Keratinocyte (primary cell): ENCODE data around the gene YIPF1. TPM values are rescaled to one million over a fixed set of nuclear protein-coding genes. Genes with fewer than 3 reads are reported as not detected.
A peak's percentile ranks its signal among the peaks of the same experiment; 100 is the strongest.

ENCODE experiments used
- DNase-seq: peaks from one replicate; pipeline ENCODE4 v3.0.0-alpha.2; 2011; ENCODE audit warnings: low read depth, missing footprints, low spot score
- FAIRE-seq: peaks from 2 replicates; lab custom pipeline; 2011; peaks lifted over from hg19 to GRCh38; lab: Jason Lieb, UNC
- H2AFZ ChIP-seq: 2 replicates; pipeline ENCODE4 v1.6.0; 2012; ENCODE audit warnings: low read length, control low read depth, inconsistent platforms; ENCODE audit not compliant: control insufficient read depth
- H3K27ac ChIP-seq: 2 replicates; pipeline ENCODE4 v1.5.1; 2011; ENCODE audit warnings: low read length; ENCODE audit not compliant: control insufficient read depth, insufficient read depth
- H3K27me3 ChIP-seq: 3 replicates; pipeline ENCODE4 v1.6.0; 2011; ENCODE audit warnings: low read length; ENCODE audit not compliant: control insufficient read depth, insufficient read depth; ENCODE audit errors: extremely low read depth
- H3K36me3 ChIP-seq, 2 experiments: 2 replicates in 1 of 2; 3 replicates in 1 of 2; pipeline ENCODE4 v1.5.1; 2011; ENCODE audit warnings: low read length in 2 of 2, mild to moderate bottlenecking in 1 of 2; ENCODE audit not compliant: control insufficient read depth in 2 of 2, insufficient read depth in 2 of 2; ENCODE audit errors: extremely low read depth in 1 of 2
- H3K4me1 ChIP-seq: 3 replicates; pipeline ENCODE4 v1.5.1; 2011; ENCODE audit warnings: low read length; ENCODE audit not compliant: control insufficient read depth, insufficient read depth; ENCODE audit errors: extremely low read depth
- H3K4me2 ChIP-seq: 3 replicates; pipeline ENCODE4 v1.6.0; 2011; ENCODE audit warnings: low read depth, low read length; ENCODE audit not compliant: control insufficient read depth, insufficient read depth; ENCODE audit errors: extremely low read depth
- H3K4me3 ChIP-seq, 3 experiments: fragments of 200-600 bp in 1 of 3; sonication (generic) in 1 of 3; 2 replicates in 2 of 3; 3 replicates in 1 of 3; pipeline ENCODE4 v1.5.1; 2011 to 2016; ENCODE audit warnings: low read length in 3 of 3, mild to moderate bottlenecking in 3 of 3, control low read depth in 2 of 3, inconsistent platforms in 1 of 3, low read depth in 1 of 3, mixed read lengths in 1 of 3, mixed run types in 1 of 3, moderate library complexity in 1 of 3; ENCODE audit not compliant: control insufficient read depth in 2 of 3, insufficient read depth in 2 of 3; ENCODE audit errors: extremely low read depth in 1 of 3
- H3K79me2 ChIP-seq: 2 replicates; pipeline ENCODE4 v1.6.0; 2012; ENCODE audit warnings: low read length; ENCODE audit not compliant: control insufficient read depth, insufficient read depth
- H3K9ac ChIP-seq: 3 replicates; pipeline ENCODE4 v1.6.0; 2011; ENCODE audit warnings: low read length; ENCODE audit not compliant: control insufficient read depth, insufficient read depth; ENCODE audit errors: extremely low read depth
- H3K9me1 ChIP-seq: 3 replicates; pipeline ENCODE4 v1.6.0; 2011; ENCODE audit warnings: low read length; ENCODE audit not compliant: control insufficient read depth, insufficient read depth; ENCODE audit errors: extremely low read depth
- H3K9me3 ChIP-seq: 2 replicates; pipeline ENCODE4 v1.5.1; 2012; ENCODE audit warnings: low read depth, low read length; ENCODE audit not compliant: control insufficient read depth
- H4K20me1 ChIP-seq: 3 replicates; pipeline ENCODE4 v1.6.0; 2011; ENCODE audit warnings: low read length; ENCODE audit not compliant: control insufficient read depth, insufficient read depth; ENCODE audit errors: extremely low read depth
- CTCF ChIP-seq, 3 experiments: IDR thresholded peaks in 1 of 3; conservative IDR thresholded peaks in 1 of 3; optimal IDR thresholded peaks in 1 of 3; 2 replicates in 2 of 3; 3 replicates in 1 of 3; pipeline versions ENCODE3 to v1.5.1; 2011; ENCODE audit warnings: low read length in 3 of 3, mild to moderate bottlenecking in 3 of 3, moderate library complexity in 2 of 3, control low read depth in 1 of 3, inconsistent platforms in 1 of 3; ENCODE audit not compliant: insufficient read depth in 2 of 3; ENCODE audit errors: extremely low read depth in 1 of 3
- EZH2 ChIP-seq: IDR thresholded peaks from one replicate; pipeline ENCODE4 v1.6.1; 2012; ENCODE audit warnings: inconsistent platforms, mild to moderate bottlenecking, low read length, moderate library complexity
- dilution Hi-C: fragments of 300-500 bp; cut with MboI; formaldehyde crosslinking; loops from one replicate; pipeline ENCODE4 v1.7.0; 2020; ENCODE audit warnings: low sequenced_read_pairs; ENCODE audit not compliant: extremely low pct_ligation_motif_present
- polyA plus RNA-seq, 5 experiments: library from polyadenylated mRNA; depleted of rRNA in 3 of 5; stranded (reverse) in 3 of 5; stranded (forward) in 1 of 5; unstranded in 1 of 5; fragments of >200 nt; gene quantifications; 1 replicate in 1 of 5; 2 replicates in 3 of 5; 3 replicates in 1 of 5; pipeline versions ENCODE4 v1.2.1 to v1.2.3, GENCODE V29; 2011 to 2012; ENCODE audit warnings: missing spikeins in 2 of 5, low read depth in 1 of 5, low replicate concordance in 1 of 5

Gene YIPF1
- polyA plus RNA-seq, 1 donor (not counting 4 experiments of a cell fraction or from before 2014, with no cell fraction given): 43.3 TPM

GRCh38 chr1:53826367-53826766 is 63.2 kb downstream of the YIPF1 start:
- FAIRE-seq (no peak), DNase-seq (no peak)
- no peak overlapping the region for H3K4me2 ChIP-seq
- H3K9me3 ChIP-seq: no peaks in the 10 kb centered on the region
- no peaks in the 10 kb centered on the region for H4K20me1 ChIP-seq
- TF ChIP-seq CTCF (optimal IDR thresholded peaks at IDR 0.05 in 1 of 3, IDR thresholded peaks at IDR 0.05 in 1 of 3, conservative IDR thresholded peaks at IDR 0.05 in 1 of 3; ENCODE audit: extremely low read depth in 1 of 3, insufficient read depth in 2 of 3, low read length in 3 of 3) (peak in 2 of 3 experiments; percentile 8 to 11), EZH2 (no peak)
- H3K4me1 ChIP-seq: no peaks in the 10 kb centered on the region
- H3K27ac ChIP-seq: no peak overlapping the region
- dilution Hi-C loops: no loop called here
- H3K36me3 ChIP-seq: peaks cover 16 to 25% of the 10 kb centered on the region in 2 experiments
- H2AFZ ChIP-seq: no peak overlapping the region
- H3K9ac ChIP-seq: no peak overlapping the region
- no peaks in the 10 kb centered on the region for H3K9me1 ChIP-seq
- no peaks in the 10 kb centered on the region for H3K27me3 ChIP-seq
- peaks cover 2% of the 10 kb centered on the region for H3K79me2 ChIP-seq
- H3K4me3 ChIP-seq: no peak overlapping the region

- no peaks in the 10 kb centered on the region for H3K4me1 ChIP-seq
- H3K9me1 ChIP-seq: no peaks in the 10 kb centered on the region
- H2AFZ ChIP-seq: no peak overlapping the region
- peaks cover 15 to 25% of the 10 kb centered on the region in 2 experiments for H3K36me3 ChIP-seq
- H3K4me2 ChIP-seq: no peak overlapping the region
- TF ChIP-seq CTCF (optimal IDR thresholded peaks at IDR 0.05 in 1 of 3, IDR thresholded peaks at IDR 0.05 in 1 of 3, conservative IDR thresholded peaks at IDR 0.05 in 1 of 3; ENCODE audit: extremely low read depth in 1 of 3, insufficient read depth in 2 of 3, low read length in 3 of 3): no peak
- no peak for TF ChIP-seq EZH2
- H3K27ac ChIP-seq: no peak overlapping the region
- no peak for DNase-seq
- peaks cover 2% of the 10 kb centered on the region for H3K79me2 ChIP-seq
- no peaks in the 10 kb centered on the region for H3K9me3 ChIP-seq
- H3K4me3 ChIP-seq: no peak overlapping the region
- dilution Hi-C loops: no loop called here
- no peaks in the 10 kb centered on the region for H3K27me3 ChIP-seq
- H3K9ac ChIP-seq: no peak overlapping the region
- H4K20me1 ChIP-seq: no peaks in the 10 kb centered on the region
- no peak for FAIRE-seq
Observed at GRCh38 chr1:53825306-53825705, 64.3 kb downstream of the YIPF1 start.
